DOHH2 (cell line): Measurements from ENCODE around the gene ZNF101.

Experiments used
- H3F3A ChIP-seq: fragments of 200-600 bp; sonication (generic), shearing (Covaris generic); 2 replicates; pipeline ENCODE4 v1.6.0; 2016; ENCODE audit warnings: antibody characterized with exemption, mild to moderate bottlenecking; ENCODE audit not compliant: control insufficient read depth, insufficient read depth
- H3K27ac ChIP-seq: fragments of 200-600 bp; sonication (generic); 2 replicates; pipeline ENCODE4 v1.5.1; 2014; ENCODE audit warnings: low read depth, mild to moderate bottlenecking, low read length, moderate library complexity
- H3K27me3 ChIP-seq: fragments of 200-600 bp; sonication (generic); 2 replicates; pipeline ENCODE4 v1.6.1; 2014; ENCODE audit warnings: mild to moderate bottlenecking, low read length, mixed read lengths; ENCODE audit not compliant: control insufficient read depth
- H3K36me3 ChIP-seq: fragments of 200-600 bp; sonication (generic); 2 replicates; pipeline ENCODE4 v1.6.1; 2014; ENCODE audit warnings: mild to moderate bottlenecking, low read length, moderate library complexity, mixed read lengths; ENCODE audit not compliant: control insufficient read depth
- H3K4me1 ChIP-seq: fragments of 200-600 bp; sonication (generic); 2 replicates; pipeline ENCODE4 v1.6.1; 2014; ENCODE audit warnings: mild to moderate bottlenecking, low read length, mixed read lengths; ENCODE audit not compliant: control insufficient read depth
- H3K4me2 ChIP-seq: fragments of 200-600 bp; sonication (generic); 2 replicates; pipeline ENCODE4 v1.6.0; 2014; ENCODE audit warnings: mild to moderate bottlenecking, low read length, moderate library complexity
- H3K4me3 ChIP-seq: fragments of 200-600 bp; sonication (generic); 2 replicates; pipeline ENCODE4 v1.5.1; 2014; ENCODE audit warnings: mild to moderate bottlenecking, low read length, mixed read lengths
- H3K79me2 ChIP-seq: fragments of 200-600 bp; sonication (generic); 2 replicates; pipeline ENCODE4 v1.6.1; 2014; ENCODE audit warnings: mild to moderate bottlenecking, low read length, mixed read lengths; ENCODE audit not compliant: control insufficient read depth
- H3K9me2 ChIP-seq: fragments of 200-600 bp; sonication (generic); replicated peaks from 2 replicates; pipeline ENCODE4 v1.6.1; 2014; ENCODE audit warnings: mild to moderate bottlenecking, low read length, mixed read lengths; ENCODE audit not compliant: control insufficient read depth
- H3K9me3 ChIP-seq: fragments of 200-600 bp; sonication (generic); 2 replicates; pipeline ENCODE4 v1.6.1; 2014; ENCODE audit warnings: antibody characterized with exemption, low read length, mixed read lengths; ENCODE audit not compliant: control insufficient read depth, insufficient read depth
- H4K20me1 ChIP-seq: fragments of 200-600 bp; sonication (generic); 2 replicates; pipeline ENCODE4 v1.6.0; 2014; ENCODE audit warnings: low read depth, mild to moderate bottlenecking, antibody characterized with exemption, low read length, moderate library complexity; ENCODE audit not compliant: control insufficient read depth, insufficient read depth
- EZH2phosphoT487 ChIP-seq: fragments of 200-600 bp; sonication (generic); IDR thresholded peaks from 2 replicates; pipeline ENCODE4 v1.6.1; 2017; ENCODE audit warnings: borderline replicate concordance, mild to moderate bottlenecking, antibody characterized with exemption, low read length, moderate library complexity, mixed read lengths
- TF ChIP-seq, protein P1 (sequence below): fragments of 200-600 bp; sonication (generic); IDR thresholded peaks from one replicate; pipeline ENCODE4 v1.5.1; 2014; ENCODE audit warnings: antibody characterized with exemption, mild to moderate bottlenecking, low read depth, low read length; ENCODE audit not compliant: poor library complexity, severe bottlenecking

ZNF101 gene

GRCh38 chr19:19661675-19662251 is 6.9 kb upstream of the ZNF101 start:
- Histone ChIP-seq H3K9me2 (no peaks in the 10 kb centered on the region), H3K79me2 (peaks cover 80% of the 10 kb centered on the region), H3K9me3 (no peaks in the 10 kb centered on the region), H3K4me3 (peak overlapping the region; percentile 87), H3K4me2 (peak overlapping the region; percentile 87), H3F3A (peaks cover 12% of the 10 kb centered on the region), H3K4me1 (peaks cover 37% of the 10 kb centered on the region), H3K27ac (peak overlapping the region; percentile 85), H3K27me3 (no peaks in the 10 kb centered on the region), H3K36me3 (peaks cover 57% of the 10 kb centered on the region), H4K20me1 (peaks cover 7% of the 10 kb centered on the region)
- TF ChIP-seq, protein P1, sequence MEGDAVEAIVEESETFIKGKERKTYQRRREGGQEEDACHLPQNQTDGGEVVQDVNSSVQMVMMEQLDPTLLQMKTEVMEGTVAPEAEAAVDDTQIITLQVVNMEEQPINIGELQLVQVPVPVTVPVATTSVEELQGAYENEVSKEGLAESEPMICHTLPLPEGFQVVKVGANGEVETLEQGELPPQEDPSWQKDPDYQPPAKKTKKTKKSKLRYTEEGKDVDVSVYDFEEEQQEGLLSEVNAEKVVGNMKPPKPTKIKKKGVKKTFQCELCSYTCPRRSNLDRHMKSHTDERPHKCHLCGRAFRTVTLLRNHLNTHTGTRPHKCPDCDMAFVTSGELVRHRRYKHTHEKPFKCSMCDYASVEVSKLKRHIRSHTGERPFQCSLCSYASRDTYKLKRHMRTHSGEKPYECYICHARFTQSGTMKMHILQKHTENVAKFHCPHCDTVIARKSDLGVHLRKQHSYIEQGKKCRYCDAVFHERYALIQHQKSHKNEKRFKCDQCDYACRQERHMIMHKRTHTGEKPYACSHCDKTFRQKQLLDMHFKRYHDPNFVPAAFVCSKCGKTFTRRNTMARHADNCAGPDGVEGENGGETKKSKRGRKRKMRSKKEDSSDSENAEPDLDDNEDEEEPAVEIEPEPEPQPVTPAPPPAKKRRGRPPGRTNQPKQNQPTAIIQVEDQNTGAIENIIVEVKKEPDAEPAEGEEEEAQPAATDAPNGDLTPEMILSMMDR = no peak
- TF ChIP-seq EZH2phosphoT487 = no peak

DNA sequence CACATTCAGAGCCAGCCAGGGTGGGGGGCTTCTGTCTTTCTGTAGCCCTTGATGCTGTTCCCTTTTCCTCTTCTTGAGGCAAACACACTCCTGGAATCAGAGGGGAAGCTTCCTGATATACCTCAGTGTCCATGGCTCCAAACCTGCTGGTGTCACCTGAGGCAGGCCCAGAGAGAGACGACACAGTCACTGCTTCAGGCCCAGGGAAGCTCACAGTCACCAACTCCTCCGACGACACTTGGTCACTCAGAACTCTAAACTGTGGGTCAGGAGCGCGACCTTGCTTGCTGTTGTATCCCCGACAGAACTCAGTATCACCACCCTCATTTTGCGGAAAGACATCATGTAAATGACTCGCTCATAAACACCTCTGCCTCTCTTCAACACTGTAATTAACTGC is 6.3 kb upstream of the ZNF101 start:
- TF ChIP-seq, protein P1 = no peak
- TF ChIP-seq EZH2phosphoT487 = no peak
- Histone ChIP-seq H3K4me2 (peak overlapping the region; percentile 87), H3K9me2 (no peaks in the 10 kb centered on the region), H3K27me3 (no peaks in the 10 kb centered on the region), H3K27ac (peak overlapping the region; percentile 85), H3K4me3 (peak overlapping the region; percentile 87), H3K36me3 (peaks cover 51% of the 10 kb centered on the region), H3K79me2 (peaks cover 83% of the 10 kb centered on the region), H3K4me1 (peaks cover 42% of the 10 kb centered on the region), H4K20me1 (peaks cover 7% of the 10 kb centered on the region), H3F3A (peaks cover 17% of the 10 kb centered on the region), H3K9me3 (no peaks in the 10 kb centered on the region)

GRCh38 chr19:19662871-19663255 is 5.8 kb upstream of the ZNF101 start:
- Histone ChIP-seq H3K27me3 (no peaks in the 10 kb centered on the region), H3K4me3 (peak overlapping the region; percentile 87), H3K36me3 (peaks cover 46% of the 10 kb centered on the region), H3K27ac (peak overlapping the region; percentile 85), H3K9me3 (no peaks in the 10 kb centered on the region), H3F3A (peaks cover 22% of the 10 kb centered on the region), H3K4me1 (peaks cover 48% of the 10 kb centered on the region), H3K4me2 (peak overlapping the region; percentile 87), H3K9me2 (no peaks in the 10 kb centered on the region), H3K79me2 (peaks cover 83% of the 10 kb centered on the region), H4K20me1 (peaks cover 7% of the 10 kb centered on the region)
- TF ChIP-seq, protein P1 = no peak
- TF ChIP-seq EZH2phosphoT487 = no peak
